Measurements from ENCODE around the gene CCHCR1. TPM values are rescaled to one million over a fixed set of nuclear protein-coding genes. Genes with fewer than 3 reads are reported as not detected.
"Not testable (repeated sequence)": the region's sequence is repeated elsewhere in the genome, so short reads cannot be mapped to it uniquely, and the experiment has no call there.

The CCHCR1 gene
- total RNA-seq, 1 donor from 2014 or later = 9.6 TPM

DNA sequence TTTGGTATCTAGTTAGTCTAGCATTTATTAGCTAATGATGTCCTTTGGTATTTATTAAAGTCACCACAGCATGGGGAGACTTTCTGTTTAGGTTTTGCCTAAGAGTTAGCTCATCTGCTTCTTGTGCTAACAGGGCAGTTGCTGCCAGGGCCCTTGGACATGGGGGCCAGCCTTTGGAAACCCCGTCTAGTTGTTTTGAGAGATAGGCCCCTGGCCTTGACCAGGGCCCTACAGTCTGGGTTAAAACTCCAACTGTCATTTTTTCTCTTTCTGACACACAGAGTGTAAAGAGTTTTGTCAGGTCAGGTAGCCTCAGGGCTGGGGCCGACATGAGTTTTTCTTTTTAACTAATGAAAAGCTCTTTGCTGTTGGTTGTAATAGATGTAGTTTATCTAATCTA is 25.7 kb upstream of the CCHCR1 start:
- not testable (repeated sequence) for DNase-seq (ENCODE audit: low spot score); ATAC-seq

DNA sequence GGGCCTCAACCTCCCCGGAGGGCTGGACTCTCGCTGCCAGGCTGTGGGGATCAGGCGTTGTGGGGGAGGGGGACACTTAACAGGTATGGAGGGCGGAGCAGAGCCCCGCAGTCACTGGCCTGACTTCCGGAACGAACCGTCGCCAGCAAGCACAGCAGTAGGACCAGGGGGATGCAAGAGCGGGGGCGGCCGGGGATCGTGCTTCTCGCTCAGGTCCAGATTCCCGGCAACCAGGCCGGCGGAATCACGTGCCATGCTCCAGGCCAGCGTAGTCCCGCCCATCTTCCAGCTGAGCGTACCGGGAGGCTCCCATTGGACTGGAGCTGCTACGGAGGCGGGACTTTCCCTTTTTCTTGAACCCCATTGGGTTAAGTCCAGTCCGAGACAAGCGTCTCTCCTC is 22.9 kb upstream of the CCHCR1 start:
- ATAC-seq (peak; percentile 82), DNase-seq (ENCODE audit: low spot score) (no peak)

- ATAC-seq = no peak
These were observed 22.3 kb upstream of the CCHCR1 start for GRCh38 chr6:31179896-31180295.

GRCh38 chr6:31179042-31179386 is 21.4 kb upstream of the CCHCR1 start:
- ATAC-seq (no peak), DNase-seq (ENCODE audit: low spot score) (no peak)

More at GRCh38 chr6:31179896-31180295, 22.3 kb upstream of the CCHCR1 start:
- no peak for DNase-seq (ENCODE audit: low spot score)

- no peak for ATAC-seq
- no peak for DNase-seq (ENCODE audit: low spot score)
These were observed 20.8 kb upstream of the CCHCR1 start for GRCh38 chr6:31178143-31179041.

DNA sequence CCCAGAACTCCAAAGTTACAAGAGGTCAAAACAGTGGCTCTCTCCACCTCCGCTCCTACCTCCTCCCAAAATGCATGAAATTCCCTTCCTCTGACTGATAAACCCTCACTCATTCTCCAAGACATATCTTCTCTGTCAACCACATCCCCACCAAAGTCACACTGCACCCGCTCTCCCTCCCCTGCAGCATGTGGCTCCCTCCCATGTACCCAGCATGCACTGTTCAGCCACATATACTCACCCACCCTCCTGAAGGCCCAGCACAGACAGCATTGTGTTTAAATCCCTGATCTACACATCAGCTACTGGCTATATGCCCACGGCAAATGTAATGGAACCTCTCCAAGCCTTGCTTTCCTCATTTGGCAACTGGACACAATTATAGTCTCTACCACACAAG is 18.4 kb upstream of the CCHCR1 start:
- ATAC-seq (no peak), DNase-seq (ENCODE audit: low spot score) (no peak)

GRCh38 chr6:31174378-31174777 is 16.8 kb upstream of the CCHCR1 start:
- DNase-seq (ENCODE audit: low spot score) (no peak), ATAC-seq (no peak)

DNA sequence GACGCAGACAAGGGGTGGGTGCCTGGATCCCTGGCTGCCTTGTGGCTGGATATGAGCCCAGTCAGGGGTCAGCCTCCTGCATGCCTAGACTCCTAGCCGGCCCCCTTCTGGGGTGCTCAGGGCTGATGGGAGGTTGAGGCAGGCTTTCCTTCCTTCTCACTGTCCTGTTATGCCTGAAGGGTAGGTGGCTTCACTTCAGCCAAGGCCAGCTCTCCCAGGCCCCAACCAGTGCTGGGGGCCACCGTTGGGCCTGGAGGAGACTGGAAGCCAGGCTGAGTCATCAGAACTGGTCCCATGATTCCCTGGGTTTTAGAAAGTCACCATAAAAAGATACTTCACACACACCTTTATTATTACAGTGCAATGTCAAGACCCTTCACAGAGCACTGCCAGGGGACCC is 15.8 kb upstream of the CCHCR1 start:
- ATAC-seq (no peak), DNase-seq (ENCODE audit: low spot score) (no peak)

DNA sequence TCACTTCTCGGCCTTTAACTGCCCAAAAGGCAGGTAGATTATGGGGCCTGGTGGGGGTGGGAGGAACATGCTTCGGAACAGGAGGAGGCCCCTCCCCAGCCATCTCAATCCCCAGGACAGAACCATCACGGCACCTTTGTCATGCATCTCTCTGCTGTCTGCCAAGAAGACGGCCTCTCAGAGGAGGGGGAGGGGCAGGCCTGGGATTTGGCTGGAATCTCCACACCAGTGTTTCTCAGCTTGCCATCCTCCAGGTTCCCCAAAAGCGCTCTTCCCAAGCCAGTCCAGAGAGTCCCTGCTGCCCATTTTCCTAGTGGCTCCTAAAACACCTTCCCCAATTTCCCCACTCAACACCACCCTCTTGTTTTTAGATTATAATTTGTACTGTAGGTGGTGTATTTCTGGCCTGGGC is 15.4 kb upstream of the CCHCR1 start:
- ATAC-seq (no peak), DNase-seq (ENCODE audit: low spot score) (no peak)

DNA sequence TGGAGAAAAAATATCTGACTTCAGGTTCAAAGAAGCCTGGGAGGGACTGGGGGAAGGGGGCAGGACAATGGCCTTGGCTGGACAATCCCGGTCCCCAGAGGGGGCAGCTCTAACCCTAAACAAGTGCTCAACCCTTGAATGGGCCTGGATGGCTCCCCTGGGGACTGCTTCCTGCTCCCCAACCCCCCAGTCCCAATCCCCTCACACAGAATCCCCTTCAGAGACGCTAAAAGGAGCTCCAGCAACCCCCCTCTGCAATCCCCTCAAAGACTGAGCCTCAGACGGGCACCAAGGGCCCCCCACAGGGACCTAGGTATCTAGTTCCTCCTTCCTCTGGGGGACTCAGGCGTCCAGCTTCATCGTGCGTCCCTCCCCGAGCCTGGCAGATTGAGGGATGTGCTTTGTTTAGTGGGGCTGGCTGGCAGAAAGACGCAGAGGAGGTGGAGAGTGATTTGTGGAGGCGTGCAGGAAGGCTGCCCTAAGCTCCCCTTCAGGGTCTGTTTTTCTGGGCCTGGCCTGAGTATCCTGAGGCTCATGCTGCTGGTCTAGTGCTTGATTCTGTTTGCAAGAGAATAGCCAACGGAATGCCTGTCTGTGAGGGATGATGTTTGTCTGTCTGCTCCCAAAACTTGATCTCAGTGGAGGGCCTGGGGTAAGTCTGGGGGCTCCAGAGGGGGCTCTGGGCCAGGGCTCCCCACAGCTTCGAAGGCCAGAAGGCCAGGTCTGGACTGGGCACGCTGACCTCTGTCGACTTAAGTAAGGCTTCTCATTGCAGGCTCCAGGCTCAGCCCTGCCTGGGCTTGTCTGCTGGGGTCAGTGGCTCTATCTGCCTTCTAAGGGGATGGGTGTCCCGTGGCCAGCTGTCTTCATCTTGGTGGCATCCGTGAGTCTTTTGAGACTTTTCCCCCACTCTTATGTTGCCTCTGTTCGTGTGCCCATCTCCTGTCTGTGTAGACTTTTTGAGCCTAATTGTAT is 14.6 kb upstream of the CCHCR1 start:
- DNase-seq (ENCODE audit: low spot score) (no peak), ATAC-seq (no peak)

- DNase-seq (ENCODE audit: low spot score) (no peak), ATAC-seq (no peak)
These were observed 13.5 kb upstream of the CCHCR1 start for GRCh38 chr6:31170987-31171671.

GRCh38 chr6:31170600-31170881 is 12.9 kb upstream of the CCHCR1 start, which contains the start of gene POU5F1:
TSS of gene POU5F1 (minus strand) at chr6:31170682. CDS start at chr6:31170620, 62 bp downstream.
- no peak for ATAC-seq
- DNase-seq (ENCODE audit: low spot score) = no peak

DNA sequence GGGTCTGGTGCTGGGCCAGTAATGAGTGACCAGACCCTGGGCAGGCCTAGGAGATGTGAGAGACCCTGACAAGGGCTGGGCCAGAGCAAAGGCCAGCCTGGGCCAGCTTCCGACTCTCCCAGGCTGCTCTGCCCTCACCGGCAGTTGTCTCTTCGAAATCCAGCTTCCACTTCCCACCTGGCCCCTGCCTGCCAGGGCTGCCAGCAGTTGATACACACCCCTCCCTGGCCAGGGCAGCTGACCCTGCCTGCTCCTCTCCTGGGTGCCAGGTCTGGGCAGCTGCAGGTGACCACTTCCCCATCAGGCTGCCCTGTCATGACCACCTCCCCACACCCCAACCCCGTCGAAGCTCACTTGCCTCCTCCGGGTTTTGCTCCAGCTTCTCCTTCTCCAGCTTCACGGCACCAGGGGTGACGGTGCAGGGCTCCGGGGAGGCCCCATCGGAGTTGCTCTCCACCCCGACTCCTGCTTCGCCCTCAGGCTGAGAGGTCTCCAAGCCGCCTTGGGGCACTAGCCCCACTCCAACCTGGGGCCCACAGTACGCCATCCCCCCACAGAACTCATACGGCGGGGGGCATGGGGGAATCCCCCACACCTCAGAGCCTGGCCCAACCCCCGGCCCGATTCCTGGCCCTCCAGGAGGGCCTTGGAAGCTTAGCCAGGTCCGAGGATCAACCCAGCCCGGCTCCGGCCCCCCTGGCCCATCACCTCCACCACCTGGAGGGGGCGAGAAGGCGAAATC is 12.4 kb upstream of the CCHCR1 start:
- ATAC-seq; DNase-seq (ENCODE audit: low spot score): not testable (repeated sequence)

GRCh38 chr6:31169123-31169857 is 11.7 kb upstream of the CCHCR1 start:
- DNase-seq (ENCODE audit: low spot score) (no peak), ATAC-seq (no peak)

- no peak for DNase-seq (ENCODE audit: low spot score)
- no peak for ATAC-seq
These were observed 11.0 kb upstream of the CCHCR1 start for GRCh38 chr6:31168606-31169005.

DNA sequence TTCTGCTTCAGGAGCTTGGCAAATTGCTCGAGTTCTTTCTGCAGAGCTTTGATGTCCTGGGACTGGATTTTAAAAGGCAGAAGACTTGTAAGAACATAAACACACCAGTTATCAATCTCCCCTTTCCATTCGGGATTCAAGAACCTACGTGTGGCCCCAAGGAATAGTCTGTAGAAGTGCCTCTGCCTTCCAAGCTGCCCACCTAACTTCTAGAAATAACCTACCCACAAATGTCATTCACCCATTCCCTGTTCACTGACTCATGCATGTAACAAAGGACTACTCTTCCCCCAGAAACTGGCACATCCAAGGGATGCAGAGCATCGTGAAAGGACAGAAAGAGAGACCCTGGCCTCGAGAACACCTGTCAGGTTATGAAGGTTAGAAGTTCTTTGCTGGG is 8.4 kb upstream of the CCHCR1 start:
- ATAC-seq = no peak
- no peak for DNase-seq (ENCODE audit: low spot score)

DNA sequence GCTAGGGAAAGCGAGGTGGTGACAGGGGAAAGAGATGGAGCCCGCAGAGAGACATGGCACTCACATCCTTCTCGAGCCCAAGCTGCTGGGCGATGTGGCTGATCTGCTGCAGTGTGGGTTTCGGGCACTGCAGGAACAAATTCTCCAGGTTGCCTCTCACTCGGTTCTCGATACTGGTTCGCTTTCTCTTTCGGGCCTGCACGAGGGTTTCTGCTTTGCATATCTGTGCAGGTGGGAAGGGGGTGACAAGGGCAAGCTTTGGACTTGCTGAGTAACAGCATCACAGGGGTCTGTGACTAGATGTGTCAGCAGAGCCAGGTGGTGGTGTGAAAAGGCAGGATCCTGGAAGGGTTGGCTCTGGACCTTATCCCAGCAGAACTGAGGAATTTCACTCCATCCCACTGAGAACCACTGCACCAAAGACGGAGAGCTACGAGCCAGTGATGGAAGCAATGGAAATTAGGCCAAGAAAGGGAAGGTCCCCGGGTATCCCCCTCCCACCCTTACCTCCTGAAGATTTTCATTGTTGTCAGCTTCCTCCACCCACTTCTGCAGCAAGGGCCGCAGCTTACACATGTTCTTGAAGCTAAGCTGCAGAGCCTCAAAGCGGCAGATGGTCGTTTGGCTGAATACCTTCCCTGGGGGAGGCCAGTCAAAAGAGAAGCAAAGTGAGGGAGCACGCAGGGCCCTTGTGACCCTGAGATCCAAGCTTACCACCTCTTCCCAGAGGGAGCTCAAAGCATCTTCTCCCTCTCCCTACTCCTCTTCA is 7.6 kb upstream of the CCHCR1 start:
- ATAC-seq; DNase-seq (ENCODE audit: low spot score): not testable (repeated sequence)

DNA sequence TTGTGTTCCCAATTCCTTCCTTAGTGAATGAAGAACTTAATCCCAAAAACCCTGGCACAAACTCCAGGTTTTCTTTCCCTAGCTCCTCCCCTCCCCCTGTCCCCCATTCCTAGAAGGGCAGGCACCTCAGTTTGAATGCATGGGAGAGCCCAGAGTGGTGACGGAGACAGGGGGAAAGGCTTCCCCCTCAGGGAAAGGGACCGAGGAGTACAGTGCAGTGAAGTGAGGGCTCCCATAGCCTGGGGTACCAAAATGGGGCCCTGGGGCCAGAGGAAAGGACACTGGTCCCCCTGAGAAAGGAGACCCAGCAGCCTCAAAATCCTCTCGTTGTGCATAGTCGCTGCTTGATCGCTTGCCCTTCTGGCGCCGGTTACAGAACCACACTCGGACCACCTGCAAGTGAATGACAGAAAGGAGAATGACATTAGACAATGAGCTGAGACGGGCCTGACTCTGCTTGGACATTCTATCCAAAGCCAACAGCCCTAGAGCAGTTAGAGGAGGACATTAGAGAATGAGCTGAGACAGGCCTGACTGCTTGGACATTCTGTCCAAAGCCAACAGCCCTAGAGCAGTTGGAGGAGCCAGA is 7.0 kb upstream of the CCHCR1 start:
- DNase-seq (ENCODE audit: low spot score); ATAC-seq: not testable (repeated sequence)

- DNase-seq (ENCODE audit: low spot score) = no peak
- ATAC-seq = peak; percentile 84
These were observed 6.3 kb upstream of the CCHCR1 start for GRCh38 chr6:31163922-31164321.
